Muscle of leg (tissue), 11 donors: ENCODE results near the gene BAG3. TPM values are rescaled to one million over a fixed set of nuclear protein-coding genes. Genes with fewer than 3 reads are reported as not detected.
"Not testable (repeated sequence)": the region's sequence is repeated elsewhere in the genome, so short reads cannot be mapped to it uniquely, and the experiment has no call there.

ENCODE experiments used
- DNase-seq: peaks from one replicate; pipeline ENCODE4 v3.0.0; 2013
- H3K27ac ChIP-seq: one replicate; pipeline ENCODE4 v1.5.1; 2013; ENCODE audit warnings: mild to moderate bottlenecking, low read length, control low read depth
- H3K27me3 ChIP-seq: one replicate; pipeline ENCODE4 v1.6.1; 2013; ENCODE audit warnings: low read length; ENCODE audit not compliant: control insufficient read depth, insufficient read depth
- H3K36me3 ChIP-seq: one replicate; pipeline ENCODE4 v1.6.1; 2013; ENCODE audit warnings: low read length; ENCODE audit not compliant: control insufficient read depth, insufficient read depth
- H3K4me1 ChIP-seq: one replicate; pipeline ENCODE4 v1.6.1; 2013; ENCODE audit warnings: low read length; ENCODE audit not compliant: control insufficient read depth, insufficient read depth
- H3K4me3 ChIP-seq: one replicate; pipeline ENCODE4 v1.5.1; 2013; ENCODE audit warnings: low read length, control low read depth
- H3K9me3 ChIP-seq: replicated peaks from 2 replicates; pipeline ENCODE4 v1.6.1; 2013; ENCODE audit warnings: low read depth, low read length; ENCODE audit not compliant: control insufficient read depth
- WGBS: methylation state at CpG from one replicate; pipeline ENCODE4 v1.1.5; 2013; ENCODE audit warnings: missing lambda C conversion rate; ENCODE audit not compliant: insufficient coverage; 5-methylcytosine and 5-hydroxymethylcytosine counted together
- polyA plus RNA-seq, 8 donors: library from polyadenylated mRNA; unstranded; fragments of 120-200 nt; gene quantifications; one replicate each; pipeline versions ENCODE4 v1.2.1 to v1.2.3, GENCODE V29; 2013; ENCODE audit warnings: inconsistent platforms in 1 of 8, low replicate concordance in 1 of 8; ENCODE audit not compliant: insufficient read length in 8 of 8, insufficient read depth in 1 of 8
- total RNA-seq: library from RNA; stranded (reverse); fragments of 120-200 nt; gene quantifications from one replicate; pipeline ENCODE4 v1.2.4, GENCODE V29; 2013

BAG3 gene
- total and polyA plus RNA-seq, 9 donors = 9.1 to 45.4 (median 39.5) TPM

DNA sequence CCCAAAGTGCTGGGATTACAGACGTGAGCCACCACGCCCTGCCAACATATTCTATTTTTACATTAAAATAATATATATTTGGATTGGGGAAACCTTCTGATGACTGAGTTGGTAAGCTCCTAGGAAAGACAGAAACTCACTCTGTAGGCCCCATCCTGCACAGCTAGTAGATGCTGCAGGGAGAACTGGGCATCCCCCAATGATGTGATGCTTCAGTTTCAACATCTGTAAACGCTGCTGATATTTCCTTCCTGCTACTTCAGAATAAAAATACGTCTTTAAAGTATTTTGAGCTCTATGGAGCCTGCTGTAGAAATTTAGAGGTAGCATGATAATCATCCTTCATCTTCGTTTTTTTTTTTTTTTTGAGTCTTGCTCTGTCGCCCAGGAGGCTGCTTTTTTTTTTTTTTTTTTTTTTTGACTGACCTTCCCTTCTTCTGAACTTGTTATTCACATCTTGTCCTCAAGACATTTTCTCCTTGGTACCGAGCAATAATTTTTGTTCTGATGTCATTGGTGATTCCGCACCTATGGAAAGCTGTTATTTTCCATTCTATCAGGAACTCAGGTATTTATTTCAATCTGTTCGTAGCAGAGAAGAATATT lies 52.8 kb downstream of the BAG3 start:
- Histone ChIP-seq H3K4me1 (peaks cover 2% of the 10 kb centered on the region), H3K36me3 (no peaks in the 10 kb centered on the region), H3K9me3 (no peaks in the 10 kb centered on the region), H3K27me3 (peaks cover 2% of the 10 kb centered on the region), H3K4me3 (no peak overlapping the region), H3K27ac (no peak overlapping the region)
- no peak for DNase-seq
- no CpG with 5 or more reads among the region's 9 CpGs for WGBS

DNA sequence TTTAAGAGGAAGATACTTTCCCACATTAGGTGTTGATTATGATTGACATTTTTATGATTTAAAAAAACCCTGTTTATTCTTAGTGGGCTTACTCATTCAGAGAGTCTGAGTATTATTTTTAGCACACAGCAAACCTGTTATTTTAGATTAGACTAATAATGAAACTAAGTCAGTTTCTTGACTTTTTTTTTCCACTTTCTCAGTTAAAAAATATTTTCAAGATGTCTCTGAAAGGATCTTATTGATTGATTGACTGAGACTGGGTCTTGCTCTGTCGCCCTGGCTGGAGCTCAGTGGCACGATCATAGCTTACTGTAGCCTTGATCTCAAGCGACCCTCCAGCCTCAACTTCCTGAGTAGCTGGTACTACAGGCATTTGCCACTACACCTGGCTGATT lies 54.3 kb downstream of the BAG3 start:
- whole genome bisulfite sequencing = no CpG with 5 or more reads among the region's 3 CpGs
- no peaks in the 10 kb centered on the region for H3K36me3 ChIP-seq

DNA sequence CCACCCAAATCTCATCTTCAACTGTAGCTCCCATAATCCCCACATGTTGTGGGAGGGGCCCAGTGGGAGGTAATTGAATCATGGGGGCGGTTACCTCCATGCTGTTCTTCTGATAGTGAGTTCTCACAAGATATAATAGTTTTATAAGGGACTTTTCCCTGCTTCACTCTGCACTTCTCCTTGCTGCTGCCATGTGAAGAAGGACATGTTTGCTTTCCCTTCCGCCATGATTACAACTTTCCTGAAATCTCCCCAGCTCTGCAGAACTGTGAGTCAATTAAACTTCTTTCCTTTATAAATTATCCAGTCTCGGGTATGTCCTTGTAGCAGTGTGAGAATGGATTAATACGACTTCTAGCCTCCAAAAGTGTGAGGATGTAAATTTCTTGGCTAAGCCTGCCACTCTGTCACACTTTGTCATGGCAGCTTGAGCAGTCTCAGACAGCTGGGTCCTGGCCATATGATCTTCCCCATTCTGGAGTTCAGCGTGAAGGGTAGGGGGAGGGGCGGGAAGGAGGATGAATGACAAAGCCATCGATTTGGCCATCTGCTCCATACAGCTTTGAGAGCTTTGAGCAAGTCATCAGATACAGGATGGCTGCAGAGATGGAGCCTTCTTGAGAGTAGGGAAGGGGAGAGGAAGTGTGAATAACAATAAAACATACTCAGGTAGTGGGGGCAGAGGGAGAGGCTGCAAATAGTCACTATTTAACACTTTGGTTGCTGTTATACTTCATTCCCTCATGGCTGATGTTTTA lies 55.5 kb downstream of the BAG3 start:
- Histone ChIP-seq H3K4me1 (peaks cover 2% of the 10 kb centered on the region), H3K9me3 (peaks cover 3% of the 10 kb centered on the region), H3K27me3 (peaks cover 2% of the 10 kb centered on the region), H3K36me3 (no peaks in the 10 kb centered on the region), H3K4me3 (no peak overlapping the region), H3K27ac (no peak overlapping the region)
- DNase-seq = peak; percentile 49
- WGBS = 66% methylated on average over 4 of the region's 7 CpGs

More for the DNA sequence above, 54.3 kb downstream of the BAG3 start:
- H3K27ac ChIP-seq = no peak overlapping the region
- no peaks in the 10 kb centered on the region for H3K9me3 ChIP-seq
- H3K4me3 ChIP-seq = no peak overlapping the region
- H3K27me3 ChIP-seq = peaks cover 2% of the 10 kb centered on the region
- no peak for DNase-seq
- peaks cover 2% of the 10 kb centered on the region for H3K4me1 ChIP-seq

DNA sequence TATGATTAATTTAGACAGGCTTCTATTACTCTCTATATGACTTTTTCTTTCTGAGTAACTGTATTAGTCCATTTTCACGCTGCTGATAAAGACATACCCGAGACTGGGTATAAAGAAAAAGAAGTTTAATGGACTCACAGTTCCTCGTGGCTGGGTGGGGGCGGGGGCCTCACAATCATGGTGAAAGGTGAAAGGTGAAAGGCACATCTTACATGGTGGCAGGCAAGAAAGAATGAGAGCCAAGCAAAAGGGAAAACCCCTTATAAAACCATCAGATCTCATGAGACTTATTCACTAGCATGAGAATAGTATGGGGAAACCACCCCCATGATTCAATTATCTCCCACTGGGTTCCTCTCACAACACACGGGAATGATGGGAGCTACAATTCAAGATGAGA lies 56.2 kb downstream of the BAG3 start:
- H3K27ac ChIP-seq, H3K36me3 ChIP-seq: not testable (repeated sequence)

DNA sequence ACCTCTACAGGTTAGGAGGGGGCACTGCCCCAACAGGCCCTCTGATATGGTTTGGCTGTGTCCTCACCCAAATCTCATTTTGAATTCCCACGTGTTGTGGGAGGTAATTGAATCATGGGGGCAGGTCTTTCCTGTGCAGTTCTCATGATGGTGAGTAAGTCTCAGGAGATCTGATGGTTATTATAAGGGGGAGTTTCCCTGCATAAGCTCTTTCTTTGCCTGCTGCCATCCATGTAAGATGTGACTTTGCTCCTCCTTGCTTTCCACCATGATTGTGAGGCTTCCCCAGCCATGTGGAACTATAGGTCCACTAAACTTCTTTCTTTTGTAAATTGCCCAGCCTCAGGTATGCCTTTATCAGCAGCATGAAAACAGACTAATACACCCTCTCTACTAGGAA lies 59.8 kb downstream of the BAG3 start:
- not testable (repeated sequence) for H3K9me3 ChIP-seq, H3K27ac ChIP-seq, H3K4me1 ChIP-seq, DNase-seq, H3K4me3 ChIP-seq, H3K36me3 ChIP-seq, H3K27me3 ChIP-seq
- no CpG with 5 or more reads among the region's 1 CpG for WGBS

More for the DNA sequence above, 56.2 kb downstream of the BAG3 start:
- not testable (repeated sequence) for H3K4me1 ChIP-seq, H3K27me3 ChIP-seq, H3K4me3 ChIP-seq, H3K9me3 ChIP-seq, DNase-seq
- WGBS = no CpG with 5 or more reads among the region's 5 CpGs

DNA sequence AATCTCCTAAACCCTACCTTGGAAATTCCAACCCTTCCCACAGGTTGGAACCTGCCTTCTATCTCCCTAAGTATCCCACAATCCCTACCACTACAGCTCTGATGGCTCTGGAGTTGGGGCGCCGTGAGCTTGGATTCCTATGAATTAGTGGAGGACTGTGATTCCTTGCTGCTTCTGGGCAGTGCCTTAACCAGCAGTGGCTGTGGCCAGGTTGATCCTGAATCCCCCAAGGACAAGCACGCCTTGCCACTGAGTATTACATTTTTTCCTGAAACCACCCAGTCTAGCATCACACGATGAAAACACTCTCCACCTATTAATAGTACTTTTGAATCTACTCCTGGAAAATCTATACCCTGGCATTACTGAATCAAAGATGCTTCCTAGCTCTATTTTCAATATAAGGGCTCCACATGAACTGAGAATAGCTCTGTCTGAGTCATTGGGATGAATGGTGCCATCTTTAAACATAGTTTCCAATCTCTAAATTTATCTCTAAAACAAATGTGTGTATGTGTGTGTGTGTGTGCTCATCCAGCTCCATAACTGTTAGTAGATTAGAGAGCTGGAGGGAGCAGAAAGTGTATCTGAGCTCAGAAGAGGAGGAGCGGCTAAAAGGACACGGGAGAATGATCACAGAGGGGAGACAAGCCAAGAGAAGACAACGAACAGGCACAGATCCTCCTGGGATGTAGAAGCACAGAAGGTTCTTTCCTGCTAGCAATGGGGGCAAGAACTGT lies 62.7 kb downstream of the BAG3 start:
- Histone ChIP-seq H3K9me3 (peaks cover 3% of the 10 kb centered on the region), H3K4me1 (peaks cover 10% of the 10 kb centered on the region), H3K27ac (peak overlapping the region; percentile 32), H3K27me3 (no peaks in the 10 kb centered on the region), H3K4me3 (no peak overlapping the region), H3K36me3 (no peaks in the 10 kb centered on the region)
- DNase-seq = peak; percentile 41
- WGBS = 28% methylated on average over 3 of the region's 7 CpGs

DNA sequence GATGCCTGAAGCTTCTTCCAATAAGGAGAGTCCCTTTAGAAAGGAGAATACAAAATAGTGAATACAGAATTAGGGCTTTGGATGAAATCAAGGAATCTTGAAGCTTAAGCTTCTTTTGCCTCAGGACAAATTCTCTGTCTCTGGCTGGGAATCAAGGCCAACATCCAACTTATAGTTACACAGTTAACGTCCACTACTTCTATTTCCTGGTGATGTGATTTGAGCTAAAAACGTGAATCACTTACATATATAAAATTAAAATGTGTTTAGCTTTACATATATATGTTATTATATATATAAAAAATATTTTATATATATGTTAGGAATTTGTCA lies 63.3 kb downstream of the BAG3 start:
- peak; percentile 72 for DNase-seq
- H3K36me3 ChIP-seq = no peaks in the 10 kb centered on the region
- WGBS = no CpG with 5 or more reads among the region's 2 CpGs
- H3K4me1 ChIP-seq = peaks cover 10% of the 10 kb centered on the region
- peaks cover 3% of the 10 kb centered on the region for H3K9me3 ChIP-seq
- no peak overlapping the region for H3K4me3 ChIP-seq
- H3K27me3 ChIP-seq = no peaks in the 10 kb centered on the region
- H3K27ac ChIP-seq = peak overlapping the region; percentile 32

DNA sequence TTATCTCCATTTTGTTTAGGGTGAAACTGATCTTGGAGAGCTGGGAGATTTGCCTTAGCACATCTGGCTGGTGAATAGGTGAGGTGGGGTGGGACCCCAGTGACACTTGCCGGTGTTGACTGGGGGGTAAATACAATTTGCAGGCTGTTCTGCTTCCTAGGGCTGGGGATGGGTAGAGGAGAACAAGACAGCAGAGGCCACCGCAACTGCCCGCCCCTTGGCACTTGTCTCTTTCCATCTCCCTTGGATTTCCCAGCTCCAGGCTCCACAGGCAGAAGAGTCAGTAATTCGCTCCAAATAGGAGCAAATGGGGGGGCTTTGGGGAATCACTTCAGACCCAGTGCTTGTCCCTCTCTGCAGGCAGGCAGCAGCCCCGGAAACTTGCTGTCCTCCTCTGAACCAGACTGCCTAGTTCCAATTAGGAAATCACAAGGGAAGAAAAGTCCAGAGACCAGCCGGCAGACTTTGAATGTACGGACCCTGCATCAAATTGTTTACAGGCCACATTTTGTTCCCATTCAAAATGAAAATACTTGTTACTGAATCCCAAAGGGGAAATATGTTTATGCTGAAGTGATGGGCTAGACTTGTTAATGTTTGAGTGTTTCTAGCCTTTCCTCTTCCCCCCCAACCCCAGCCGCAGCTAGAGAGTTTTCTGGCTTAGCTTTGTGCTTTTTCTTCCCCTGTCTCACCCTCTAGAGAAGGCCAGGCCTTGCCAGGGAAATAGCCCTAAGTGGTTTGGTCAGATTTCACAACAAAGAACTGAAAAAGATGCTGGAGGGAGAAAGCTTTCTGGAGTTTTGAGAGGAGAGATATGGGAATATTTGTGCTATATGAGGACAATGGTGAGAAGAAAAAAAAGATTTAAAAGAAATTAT lies 64.7 kb downstream of the BAG3 start:
- Histone ChIP-seq H3K4me1 (peaks cover 10% of the 10 kb centered on the region), H3K27me3 (no peaks in the 10 kb centered on the region), H3K9me3 (peaks cover under 1% of the 10 kb centered on the region), H3K27ac (peak overlapping the region; percentile 21), H3K4me3 (no peak overlapping the region), H3K36me3 (no peaks in the 10 kb centered on the region)
- WGBS = no CpG with 5 or more reads among the region's 8 CpGs
- DNase-seq = no peak

DNA sequence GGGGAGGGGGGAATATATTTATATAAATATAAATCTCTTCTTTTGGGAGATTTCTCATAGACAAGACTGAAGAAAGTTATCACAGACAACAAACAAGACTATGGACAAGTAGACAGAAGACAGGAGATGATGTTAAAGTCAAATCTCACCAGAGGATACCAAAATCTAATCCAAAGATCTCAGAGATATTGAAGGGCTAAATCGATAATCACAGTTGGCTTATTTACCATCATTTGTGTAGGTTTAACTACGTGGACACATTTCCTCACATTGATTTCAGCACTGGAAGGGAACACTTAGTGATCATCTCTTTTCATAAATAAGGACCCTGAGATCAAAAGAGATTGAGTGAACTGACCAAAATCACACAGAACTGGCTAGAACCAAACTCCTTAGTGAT lies 72.0 kb downstream of the BAG3 start:
- no CpG with 5 or more reads among the region's 2 CpGs for WGBS
- no peak overlapping the region for H3K27ac ChIP-seq
- DNase-seq = no peak

More for the DNA sequence above, 72.0 kb downstream of the BAG3 start:
- Histone ChIP-seq H3K36me3 (no peaks in the 10 kb centered on the region), H3K4me1 (peaks cover 22% of the 10 kb centered on the region), H3K9me3 (no peaks in the 10 kb centered on the region), H3K27me3 (no peaks in the 10 kb centered on the region), H3K4me3 (no peak overlapping the region)
